Endothelial cell of umbilical vein (primary cell): ENCODE results near the gene PTGES2.

ENCODE experiments used
- CTCF ChIP-seq, 2 donors: IDR thresholded peaks; 1 replicate in 1 of 2; 2 replicates in 1 of 2; pipeline ENCODE4 v1.5.1; 2011; ENCODE audit warnings: low read length in 2 of 2, mild to moderate bottlenecking in 2 of 2, moderate library complexity in 2 of 2, control low read depth in 1 of 2, inconsistent platforms in 1 of 2, low read depth in 1 of 2; ENCODE audit not compliant: insufficient read depth in 1 of 2; ENCODE audit errors: extremely low read depth in 1 of 2
- EZH2 ChIP-seq: IDR thresholded peaks from 2 replicates; pipeline ENCODE4 v1.6.1; 2012; ENCODE audit warnings: borderline replicate concordance, low read depth, mild to moderate bottlenecking, moderate library complexity, low read length, inconsistent platforms; ENCODE audit not compliant: severe bottlenecking

DNA sequence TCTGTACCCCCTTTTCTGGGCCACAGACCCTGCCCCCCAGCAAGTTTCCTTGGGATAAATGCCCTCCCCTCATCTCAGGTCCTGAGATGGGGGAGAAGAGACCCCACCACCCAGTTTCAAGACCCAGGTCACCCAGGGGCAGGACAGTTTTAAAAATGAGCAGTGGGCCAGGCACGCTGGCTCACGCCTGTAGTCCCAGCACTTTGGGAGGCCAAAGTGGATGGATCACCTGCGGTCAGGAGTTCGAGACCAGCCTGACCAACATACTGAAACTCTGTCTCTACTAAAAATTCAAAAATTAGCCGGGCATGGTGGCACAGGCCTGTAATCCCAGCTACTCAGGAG, 6.1 kb downstream of the PTGES2 start:
- TF ChIP-seq CTCF (IDR thresholded peaks at IDR 0.05; ENCODE audit: extremely low read depth in 1 of 2, insufficient read depth in 1 of 2, low read depth in 1 of 2, low read length in 2 of 2) = no peak
- TF ChIP-seq EZH2 = no peak
